ENCODE measurements around the gene ARL2BP. TPM values are rescaled to one million over a fixed set of nuclear protein-coding genes. Genes with fewer than 3 reads are reported as not detected.
A peak's percentile ranks its signal among the peaks of the same experiment; 100 is the strongest.

ARL2BP gene
- total and polyA plus RNA-seq, 3 experiments from 2014 or later, result 29.9 to 112 (median 30.1) TPM

- Mint-ChIP-seq H3K27ac (no peak overlapping the region), H3K4me1 (peaks cover 7 to 19% (median 16%) of the 10 kb centered on the region in 3 donors), H3K4me3 (peak overlapping the region in 5 of 7 donors; percentile 70 to 89 (median 73)), H3K36me3 (no peaks in the 10 kb centered on the region), H3K9me3 (no peaks in the 10 kb centered on the region), H3K27me3 (peaks cover 17 to 24% of the 10 kb centered on the region in 2 donors)
- Histone ChIP-seq H3K4me3 (ENCODE audit: low read length) (peak overlapping the region; percentile 28), H3K9me3 (ENCODE audit: low read length) (no peaks in the 10 kb centered on the region), H3K36me3 (ENCODE audit: insufficient read depth, low read length) (no peaks in the 10 kb centered on the region), H3K27me3 (ENCODE audit: insufficient read depth, low read length, poor library complexity, severe bottlenecking) (peaks cover 10% of the 10 kb centered on the region), H3K4me1 (ENCODE audit: insufficient read depth, low read length) (peaks cover 18% of the 10 kb centered on the region), H3K27ac (ENCODE audit: low read depth, low read length) (no peak overlapping the region)
- CTCF ChIA-PET, result no interaction called here
- POLR2A ChIA-PET, result no interaction called here
- DNase-seq, result no peak
These were observed 38.8 kb downstream of the ARL2BP start for GRCh38 chr16:57283959-57284208.

- H3K9me3 ChIP-seq (ENCODE audit: low read length), result no peaks in the 10 kb centered on the region
- peak within 1 kb of the TSS; percentile 53 for H3K4me3 ChIP-seq (ENCODE audit: low read length)
- peak in 4 of 5 donors; percentile 13 to 59 (median 32) for DNase-seq
- peak within 1 kb of the TSS; percentile 4 for H3K27ac ChIP-seq (ENCODE audit: low read depth, low read length)
- CTCF ChIA-PET, result no interaction called here
- Mint-ChIP-seq H3K27ac (peak within 1 kb of the TSS in 1 of 8 donors; percentile 21), H3K36me3 (no peaks in the 10 kb centered on the region), H3K4me1 (peaks cover 7 to 19% (median 17%) of the 10 kb centered on the region in 3 donors), H3K9me3 (no peaks in the 10 kb centered on the region), H3K27me3 (peaks cover 17 to 24% of the 10 kb centered on the region in 2 donors), H3K4me3 (peak within 1 kb of the TSS; percentile 58 to 89 (median 71))
- H3K4me1 ChIP-seq (ENCODE audit: insufficient read depth, low read length), result peaks cover 16% of the 10 kb centered on the region
- H3K36me3 ChIP-seq (ENCODE audit: insufficient read depth, low read length), result no peaks in the 10 kb centered on the region
- POLR2A ChIA-PET, result no interaction called here
- H3K27me3 ChIP-seq (ENCODE audit: insufficient read depth, low read length, poor library complexity, severe bottlenecking), result peaks cover 10% of the 10 kb centered on the region
These were observed 39.3 kb downstream of the ARL2BP start, which contains the start of gene PLLP for GRCh38 chr16:57284209-57284951. Gene PLLP (minus strand): TSS chr16:57284672. CDS start chr16:57284540, 132 bp downstream.

GRCh38 chr16:57284952-57285363 is 39.9 kb downstream of the ARL2BP start:
- Histone ChIP-seq H3K27me3 (ENCODE audit: insufficient read depth, low read length, poor library complexity, severe bottlenecking) (peaks cover 10% of the 10 kb centered on the region), H3K9me3 (ENCODE audit: low read length) (no peaks in the 10 kb centered on the region), H3K4me1 (ENCODE audit: insufficient read depth, low read length) (peaks cover 14% of the 10 kb centered on the region), H3K4me3 (ENCODE audit: low read length) (peak overlapping the region; percentile 53), H3K36me3 (ENCODE audit: insufficient read depth, low read length) (no peaks in the 10 kb centered on the region), H3K27ac (ENCODE audit: low read depth, low read length) (peak overlapping the region; percentile 4)
- Mint-ChIP-seq H3K36me3 (no peaks in the 10 kb centered on the region), H3K27me3 (peaks cover 17 to 24% of the 10 kb centered on the region in 2 donors), H3K9me3 (no peaks in the 10 kb centered on the region), H3K4me1 (peaks cover 7 to 21% (median 18%) of the 10 kb centered on the region in 3 donors), H3K4me3 (peak overlapping the region in 6 of 7 donors; percentile 45 to 67 (median 62)), H3K27ac (peak overlapping the region in 1 of 8 donors; percentile 21)
- ChIA-PET CTCF (no interaction called here), POLR2A (no interaction called here)
- peak in 1 of 5 donors; percentile 6 for DNase-seq

GRCh38 chr16:57285379-57285778 is 40.3 kb downstream of the ARL2BP start:
- no peaks in the 10 kb centered on the region for H3K36me3 ChIP-seq (ENCODE audit: insufficient read depth, low read length)
- DNase-seq, result peak in 1 of 5 donors; percentile 15
- H3K9me3 Mint-ChIP-seq, result no peaks in the 10 kb centered on the region
- H3K4me3 Mint-ChIP-seq, result peak overlapping the region in 6 of 7 donors; percentile 45 to 67 (median 62)
- H3K27ac Mint-ChIP-seq, result no peak overlapping the region
- POLR2A ChIA-PET, result no interaction called here
- peaks cover 11% of the 10 kb centered on the region for H3K4me1 ChIP-seq (ENCODE audit: insufficient read depth, low read length)
- peaks cover 7 to 18% (median 14%) of the 10 kb centered on the region in 3 donors for H3K4me1 Mint-ChIP-seq
- no peaks in the 10 kb centered on the region for H3K36me3 Mint-ChIP-seq
- CTCF ChIA-PET, result no interaction called here
- H3K27me3 Mint-ChIP-seq, result peaks cover 17 to 24% of the 10 kb centered on the region in 2 donors
- H3K9me3 ChIP-seq (ENCODE audit: low read length), result no peaks in the 10 kb centered on the region
- H3K27ac ChIP-seq (ENCODE audit: low read depth, low read length), result no peak overlapping the region
- H3K4me3 ChIP-seq (ENCODE audit: low read length), result peak overlapping the region; percentile 53
- peaks cover 10% of the 10 kb centered on the region for H3K27me3 ChIP-seq (ENCODE audit: insufficient read depth, low read length, poor library complexity, severe bottlenecking)

GRCh38 chr16:57289391-57290257 is 44.6 kb downstream of the ARL2BP start:
- Histone ChIP-seq H3K9me3 (ENCODE audit: low read length) (no peaks in the 10 kb centered on the region), H3K36me3 (ENCODE audit: insufficient read depth, low read length) (no peaks in the 10 kb centered on the region), H3K4me1 (ENCODE audit: insufficient read depth, low read length) (peaks cover 5% of the 10 kb centered on the region), H3K27me3 (ENCODE audit: insufficient read depth, low read length, poor library complexity, severe bottlenecking) (peaks cover 6% of the 10 kb centered on the region), H3K4me3 (ENCODE audit: low read length) (no peak overlapping the region), H3K27ac (ENCODE audit: low read depth, low read length) (no peak overlapping the region)
- H3K36me3 Mint-ChIP-seq, result no peaks in the 10 kb centered on the region
- POLR2A ChIA-PET, result interaction anchor here (0.9 kb wide), 1 partner anchor 10 kb away, joined by 3 read pairs; no protein-coding TSS in a partner anchor
- CTCF ChIA-PET, result interaction anchor here (2.1 kb wide), 1 partner anchor 127 kb away, joined by 6 read pairs; no protein-coding TSS in a partner anchor
- H3K9me3 Mint-ChIP-seq, result no peaks in the 10 kb centered on the region
- H3K4me3 Mint-ChIP-seq, result no peak overlapping the region
- peaks cover 5 to 11% (median 6%) of the 10 kb centered on the region in 3 donors for H3K4me1 Mint-ChIP-seq
- H3K27ac Mint-ChIP-seq, result no peak overlapping the region
- H3K27me3 Mint-ChIP-seq, result peaks cover 8 to 13% of the 10 kb centered on the region in 2 donors
- DNase-seq, result no peak

GRCh38 chr16:57297856-57298255 is 52.8 kb downstream of the ARL2BP start:
- ChIA-PET POLR2A (interaction anchor here (1.1 kb wide), 1 partner anchor 17 kb away, joined by 3 read pairs; no protein-coding TSS in a partner anchor), CTCF (interaction anchor here (1.3 to 10.0 kb wide), 2 partner anchors 120 to 222 kb away, joined by 3 to 127 read pairs; no protein-coding TSS in a partner anchor)
- Histone ChIP-seq H3K9me3 (ENCODE audit: low read length) (no peaks in the 10 kb centered on the region), H3K4me1 (ENCODE audit: insufficient read depth, low read length) (peaks cover 26% of the 10 kb centered on the region), H3K36me3 (ENCODE audit: insufficient read depth, low read length) (no peaks in the 10 kb centered on the region), H3K4me3 (ENCODE audit: low read length) (peak overlapping the region; percentile 27), H3K27ac (ENCODE audit: low read depth, low read length) (peak overlapping the region; percentile 60), H3K27me3 (ENCODE audit: insufficient read depth, low read length, poor library complexity, severe bottlenecking) (no peaks in the 10 kb centered on the region)
- peak overlapping the region in 6 of 8 donors; percentile 76 to 97 (median 91) for H3K27ac Mint-ChIP-seq
- peak overlapping the region in 6 of 7 donors; percentile 62 to 83 (median 79) for H3K4me3 Mint-ChIP-seq
- H3K27me3 Mint-ChIP-seq, result peaks cover 0 to 2% of the 10 kb centered on the region in 2 donors
- peak; percentile 27 to 74 (median 66) for DNase-seq
- peaks cover 7 to 13% (median 12%) of the 10 kb centered on the region in 3 donors for H3K4me1 Mint-ChIP-seq
- H3K9me3 Mint-ChIP-seq, result no peaks in the 10 kb centered on the region
- no peaks in the 10 kb centered on the region for H3K36me3 Mint-ChIP-seq

GRCh38 chr16:57299009-57299718 is 54.1 kb downstream of the ARL2BP start:
- no peaks in the 10 kb centered on the region for H3K27me3 ChIP-seq (ENCODE audit: insufficient read depth, low read length, poor library complexity, severe bottlenecking)
- no peaks in the 10 kb centered on the region for H3K36me3 ChIP-seq (ENCODE audit: insufficient read depth, low read length)
- no peaks in the 10 kb centered on the region for H3K9me3 ChIP-seq (ENCODE audit: low read length)
- Mint-ChIP-seq H3K36me3 (no peaks in the 10 kb centered on the region), H3K4me3 (peak overlapping the region in 1 of 7 donors; percentile 40), H3K27ac (no peak overlapping the region), H3K27me3 (peaks cover 0 to 2% of the 10 kb centered on the region in 2 donors), H3K4me1 (peaks cover 11 to 18% (median 16%) of the 10 kb centered on the region in 3 donors), H3K9me3 (no peaks in the 10 kb centered on the region)
- POLR2A ChIA-PET, result interaction anchor here (0.6 to 1.6 kb wide), 5 partner anchors 10 to 163 kb away, joined by 3 to 5 read pairs (median 3); partner anchors contain the start of gene POLR2C
- peak overlapping the region; percentile 64 for H3K4me3 ChIP-seq (ENCODE audit: low read length)
- H3K27ac ChIP-seq (ENCODE audit: low read depth, low read length), result peak overlapping the region; percentile 68
- H3K4me1 ChIP-seq (ENCODE audit: insufficient read depth, low read length), result peaks cover 26% of the 10 kb centered on the region
- CTCF ChIA-PET, result interaction anchor here (0.9 to 10.0 kb wide), 7 partner anchors 8 to 188 kb away, joined by 3 to 127 read pairs (median 4); partner anchors contain the start of gene ARL2BP
- peak in 2 of 5 donors; percentile 30 to 69 for DNase-seq
